T-helper 1 cell treated with Interleukin-12 subunit alpha and Interleukin-12 subunit beta and Interleukin-4 antibody, amounts not matched to agents 30 ng/mL and 1 ng/mL, for 36 hours (primary cell): ENCODE results near the gene LARP4B. TPM values are rescaled to one million over a fixed set of nuclear protein-coding genes. Genes with fewer than 3 reads are reported as not detected.

Experiments used
- intact Hi-C: fragments of 100-400 bp; cut with micrococcal nuclease; formaldehyde crosslinking; loops from one replicate; pipeline ENCODE4 v1.15.1; 2024
- total RNA-seq: library from RNA; stranded (reverse); gene quantifications from 2 replicates; pipeline ENCODE4 v1.2.3, GENCODE V29; 2022

LARP4B gene
- total RNA-seq, 1 donor from 2014 or later = 128 TPM

GRCh38 chr10:789831-790701, 141.4 kb downstream of the LARP4B start:
- intact Hi-C loops = loop anchor here (10.0 kb wide), 1 partner anchor 275 kb away; no protein-coding TSS in a partner anchor

- intact Hi-C loops = loop anchor here (10.0 kb wide), 1 partner anchor 274 kb away; no protein-coding TSS in a partner anchor
These were observed 142.4 kb downstream of the LARP4B start for GRCh38 chr10:788796-789748.

GRCh38 chr10:787933-788651, 143.4 kb downstream of the LARP4B start:
- intact Hi-C loops = loop anchor here (10.0 kb wide), 1 partner anchor 273 kb away; no protein-coding TSS in a partner anchor

GRCh38 chr10:786633-787474, 144.7 kb downstream of the LARP4B start:
- intact Hi-C loops = loop anchor here (10.0 kb wide), 1 partner anchor 272 kb away; no protein-coding TSS in a partner anchor

- intact Hi-C loops = loop anchor here (10.0 kb wide), 1 partner anchor 271 kb away; no protein-coding TSS in a partner anchor
These were observed 145.7 kb downstream of the LARP4B start for GRCh38 chr10:785861-786214.

GRCh38 chr10:785089-785860, 146.2 kb downstream of the LARP4B start:
- intact Hi-C loops = loop anchor here (10.0 kb wide), 1 partner anchor 270 kb away; no protein-coding TSS in a partner anchor

GRCh38 chr10:784403-785088, 147.0 kb downstream of the LARP4B start:
- intact Hi-C loops = loop anchor here (10.0 kb wide), 1 partner anchor 270 kb away; no protein-coding TSS in a partner anchor

- intact Hi-C loops = loop anchor here (10.0 kb wide), 1 partner anchor 268 kb away; no protein-coding TSS in a partner anchor
These were observed 148.5 kb downstream of the LARP4B start for GRCh38 chr10:782751-783648.

GRCh38 chr10:780536-781524, 150.7 kb downstream of the LARP4B start:
- intact Hi-C loops = loop anchor here (10.0 kb wide), 1 partner anchor 266 kb away; no protein-coding TSS in a partner anchor

- intact Hi-C loops = no loop called here
These were observed 152.7 kb downstream of the LARP4B start for GRCh38 chr10:778626-779330.

GRCh38 chr10:777913-778479, 153.5 kb downstream of the LARP4B start:
- intact Hi-C loops = no loop called here

GRCh38 chr10:776772-777171, 154.7 kb downstream of the LARP4B start:
- intact Hi-C loops = no loop called here

- intact Hi-C loops = no loop called here
These were observed 156.0 kb downstream of the LARP4B start for GRCh38 chr10:775245-776075.

GRCh38 chr10:774661-775244, 156.8 kb downstream of the LARP4B start:
- intact Hi-C loops = no loop called here
